Vagina (tissue), 2 donors: ENCODE results near the gene LIMCH1. TPM values are rescaled to one million over a fixed set of nuclear protein-coding genes. Genes with fewer than 3 reads are reported as not detected.

Experiments
- DNase-seq, 2 donors: peaks; one replicate each; pipeline ENCODE4 v3.0.0-alpha.2; 2017; ENCODE audit errors: extremely low spot score in 2 of 2
- H3K27ac ChIP-seq: fragments of 200-600 bp; sonication (generic); one replicate; pipeline ENCODE4 v1.5.1; 2019
- H3K27me3 ChIP-seq: fragments of 200-600 bp; sonication (generic); one replicate; pipeline ENCODE4 v1.5.1; 2019
- H3K36me3 ChIP-seq, 2 donors: fragments of 200-600 bp; sonication (generic); one replicate each; pipeline ENCODE4 v1.5.1; 2017 to 2019
- H3K4me1 ChIP-seq: fragments of 200-600 bp; sonication (generic); one replicate; pipeline ENCODE4 v1.5.1; 2019
- H3K4me3 ChIP-seq, 2 donors: fragments of 200-600 bp; sonication (generic); 1 replicate in 1 of 2; 2 replicates in 1 of 2; pipeline ENCODE4 v1.5.1; 2016 to 2019
- H3K9me3 ChIP-seq: fragments of 200-600 bp; sonication (generic); one replicate; pipeline ENCODE4 v1.5.1; 2019
- POLR2A ChIP-seq, 2 donors: fragments of 450-650 bp; IDR thresholded peaks; one replicate each; pipeline ENCODE4 v1.6.1; 2017; ENCODE audit warnings: antibody characterized with exemption in 2 of 2, mild to moderate bottlenecking in 2 of 2, moderate library complexity in 2 of 2
- POLR2AphosphoS5 ChIP-seq, 2 donors: sonication (generic); formaldehyde crosslinking; IDR thresholded peaks; one replicate each; pipeline ENCODE4 v1.9.0; 2017; ENCODE audit warnings: antibody characterized with exemption in 2 of 2, mild to moderate bottlenecking in 2 of 2, low read depth in 1 of 2; ENCODE audit not compliant: insufficient read depth in 1 of 2
- intact Hi-C: fragments of 100-400 bp; cut with DNase I; formaldehyde crosslinking; loops from one replicate; pipeline ENCODE4 v1.15.1; 2023
- total RNA-seq: library from RNA; depleted of rRNA; stranded (reverse); fragments of >200 nt; gene quantifications from one replicate; pipeline ENCODE4 v1.2.3, GENCODE V29; 2016
- TF ChIP-seq, protein P1 (sequence below), 3 experiments: fragments of 450-650 bp in 2 of 3; fragments of 200-600 bp in 1 of 3; sonication (generic) in 1 of 3; IDR thresholded peaks; one replicate each; pipeline ENCODE4 v1.5.1; 2017 to 2019; ENCODE audit warnings: antibody characterized with exemption in 3 of 3, mild to moderate bottlenecking in 2 of 3, moderate library complexity in 2 of 3

The LIMCH1 gene
- total RNA-seq, 1 donor from 2014 or later = 17.9 TPM

DNA sequence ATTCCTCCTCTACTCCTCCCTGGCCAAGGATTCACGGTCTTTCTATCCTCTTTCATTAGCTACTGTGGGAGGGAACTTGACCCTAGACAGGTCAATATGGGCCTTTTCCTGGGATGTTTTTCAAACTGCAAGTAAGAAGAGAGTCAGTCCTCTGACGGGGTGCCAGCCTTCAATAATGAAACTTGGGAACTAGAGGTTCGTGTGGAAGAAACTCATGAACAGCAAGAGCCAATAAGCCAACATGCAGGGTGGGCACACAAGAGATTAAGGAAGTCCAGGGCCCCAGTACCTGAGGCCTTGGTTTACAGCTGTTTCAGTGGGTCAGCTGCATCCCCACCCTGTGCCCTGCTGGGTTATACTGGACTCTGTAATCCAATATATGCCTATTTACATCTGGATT is 49.3 kb downstream of the LIMCH1 start:
- intact Hi-C loops = no loop called here
- DNase-seq = no peak
- Histone ChIP-seq H3K36me3 (no peaks in the 10 kb centered on the region), H3K4me3 (no peak overlapping the region), H3K4me1 (no peaks in the 10 kb centered on the region), H3K9me3 (no peaks in the 10 kb centered on the region), H3K27me3 (no peaks in the 10 kb centered on the region), H3K27ac (no peak overlapping the region)
- TF ChIP-seq POLR2AphosphoS5 (IDR thresholded peaks at IDR 0.05; ENCODE audit: insufficient read depth in 1 of 2, low read depth in 1 of 2) = no peak
- TF ChIP-seq POLR2A (IDR thresholded peaks at IDR 0.05) = no peak
- TF ChIP-seq, protein P1, sequence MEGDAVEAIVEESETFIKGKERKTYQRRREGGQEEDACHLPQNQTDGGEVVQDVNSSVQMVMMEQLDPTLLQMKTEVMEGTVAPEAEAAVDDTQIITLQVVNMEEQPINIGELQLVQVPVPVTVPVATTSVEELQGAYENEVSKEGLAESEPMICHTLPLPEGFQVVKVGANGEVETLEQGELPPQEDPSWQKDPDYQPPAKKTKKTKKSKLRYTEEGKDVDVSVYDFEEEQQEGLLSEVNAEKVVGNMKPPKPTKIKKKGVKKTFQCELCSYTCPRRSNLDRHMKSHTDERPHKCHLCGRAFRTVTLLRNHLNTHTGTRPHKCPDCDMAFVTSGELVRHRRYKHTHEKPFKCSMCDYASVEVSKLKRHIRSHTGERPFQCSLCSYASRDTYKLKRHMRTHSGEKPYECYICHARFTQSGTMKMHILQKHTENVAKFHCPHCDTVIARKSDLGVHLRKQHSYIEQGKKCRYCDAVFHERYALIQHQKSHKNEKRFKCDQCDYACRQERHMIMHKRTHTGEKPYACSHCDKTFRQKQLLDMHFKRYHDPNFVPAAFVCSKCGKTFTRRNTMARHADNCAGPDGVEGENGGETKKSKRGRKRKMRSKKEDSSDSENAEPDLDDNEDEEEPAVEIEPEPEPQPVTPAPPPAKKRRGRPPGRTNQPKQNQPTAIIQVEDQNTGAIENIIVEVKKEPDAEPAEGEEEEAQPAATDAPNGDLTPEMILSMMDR (IDR thresholded peaks at IDR 0.05) = no peak

DNA sequence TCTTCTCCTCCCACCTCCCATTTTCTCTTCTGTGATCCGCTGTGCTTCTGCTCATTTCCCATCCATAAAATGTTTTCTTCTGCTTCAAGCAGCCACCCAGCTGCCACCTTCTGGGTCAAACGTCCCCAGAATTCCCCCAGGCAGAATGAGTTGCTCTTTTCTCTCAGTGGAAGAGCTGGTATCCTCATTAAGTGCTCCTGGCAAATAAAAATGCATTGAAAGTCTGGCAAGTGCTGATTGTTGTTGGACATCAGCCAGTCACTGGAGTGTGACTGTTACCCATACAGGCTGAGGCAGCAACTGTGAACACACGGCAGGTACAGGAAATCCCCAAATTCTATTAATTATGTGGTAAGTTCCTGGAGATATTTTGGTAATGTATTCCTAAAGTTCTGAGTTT is 52.6 kb downstream of the LIMCH1 start:
- no peak overlapping the region for H3K4me3 ChIP-seq
- intact Hi-C loops = no loop called here
- no peaks in the 10 kb centered on the region for H3K27me3 ChIP-seq
- no peaks in the 10 kb centered on the region for H3K36me3 ChIP-seq
- H3K27ac ChIP-seq = no peak overlapping the region
- no peaks in the 10 kb centered on the region for H3K9me3 ChIP-seq
- H3K4me1 ChIP-seq = peaks cover 9% of the 10 kb centered on the region
- DNase-seq = no peak
- no peak for TF ChIP-seq POLR2AphosphoS5 (IDR thresholded peaks at IDR 0.05; ENCODE audit: insufficient read depth in 1 of 2, low read depth in 1 of 2)
- TF ChIP-seq POLR2A (IDR thresholded peaks at IDR 0.05) = no peak

DNA sequence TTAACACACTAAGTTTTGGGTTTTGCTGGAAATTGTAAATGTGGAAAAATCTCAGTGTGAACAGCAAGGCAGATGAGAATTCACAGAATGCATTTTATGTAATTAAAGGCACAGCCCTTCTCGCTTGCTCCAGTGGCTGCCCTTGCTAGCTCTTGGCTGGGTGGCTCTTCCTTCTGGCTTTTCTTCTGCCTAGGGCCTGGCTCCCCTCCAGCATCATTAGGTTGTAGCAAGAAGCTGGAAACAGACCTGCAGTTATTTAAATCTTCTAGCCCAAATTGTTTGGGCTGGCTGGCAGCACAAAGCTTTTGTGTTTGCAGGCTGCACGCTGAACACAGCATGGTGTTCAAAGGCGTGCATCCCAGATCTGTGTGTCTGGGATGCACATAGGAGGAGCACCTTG is 56.5 kb downstream of the LIMCH1 start:
- peaks cover 9% of the 10 kb centered on the region for H3K4me1 ChIP-seq
- no peaks in the 10 kb centered on the region for H3K36me3 ChIP-seq
- intact Hi-C loops = no loop called here
- no peak for TF ChIP-seq POLR2A (IDR thresholded peaks at IDR 0.05)
- TF ChIP-seq POLR2AphosphoS5 (IDR thresholded peaks at IDR 0.05; ENCODE audit: insufficient read depth in 1 of 2, low read depth in 1 of 2) = no peak
- TF ChIP-seq, protein P1 (IDR thresholded peaks at IDR 0.05) = no peak
- no peak overlapping the region for H3K27ac ChIP-seq
- H3K27me3 ChIP-seq = no peaks in the 10 kb centered on the region
- no peak overlapping the region for H3K4me3 ChIP-seq
- DNase-seq = no peak
- no peaks in the 10 kb centered on the region for H3K9me3 ChIP-seq

DNA sequence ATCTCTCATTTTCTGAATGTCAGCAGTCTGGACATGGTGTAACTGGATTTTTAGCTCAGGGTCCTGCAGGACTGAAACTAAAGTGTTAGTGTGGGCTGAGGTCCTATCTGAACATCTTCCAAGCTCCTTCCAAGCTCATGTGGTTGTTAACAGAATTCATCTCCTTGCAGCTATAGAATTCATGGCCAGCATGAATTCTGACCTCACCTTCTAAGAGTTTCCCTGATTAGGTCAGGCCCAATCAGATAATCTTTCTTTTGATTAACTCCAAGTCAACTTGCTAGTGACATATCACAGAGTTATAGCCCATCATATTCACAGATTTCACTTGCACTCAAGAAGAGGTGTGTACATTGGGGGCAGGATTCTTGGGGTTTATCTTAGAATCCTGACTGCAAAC is 59.5 kb downstream of the LIMCH1 start:
- Histone ChIP-seq H3K9me3 (no peaks in the 10 kb centered on the region), H3K4me3 (no peak overlapping the region), H3K36me3 (no peaks in the 10 kb centered on the region), H3K27ac (no peak overlapping the region), H3K27me3 (no peaks in the 10 kb centered on the region), H3K4me1 (peaks cover 9% of the 10 kb centered on the region)
- intact Hi-C loops = no loop called here
- DNase-seq = no peak
- TF ChIP-seq POLR2A (IDR thresholded peaks at IDR 0.05) (no peak), POLR2AphosphoS5 (IDR thresholded peaks at IDR 0.05; ENCODE audit: insufficient read depth in 1 of 2, low read depth in 1 of 2) (no peak)
- TF ChIP-seq, protein P1 (IDR thresholded peaks at IDR 0.05) = no peak

DNA sequence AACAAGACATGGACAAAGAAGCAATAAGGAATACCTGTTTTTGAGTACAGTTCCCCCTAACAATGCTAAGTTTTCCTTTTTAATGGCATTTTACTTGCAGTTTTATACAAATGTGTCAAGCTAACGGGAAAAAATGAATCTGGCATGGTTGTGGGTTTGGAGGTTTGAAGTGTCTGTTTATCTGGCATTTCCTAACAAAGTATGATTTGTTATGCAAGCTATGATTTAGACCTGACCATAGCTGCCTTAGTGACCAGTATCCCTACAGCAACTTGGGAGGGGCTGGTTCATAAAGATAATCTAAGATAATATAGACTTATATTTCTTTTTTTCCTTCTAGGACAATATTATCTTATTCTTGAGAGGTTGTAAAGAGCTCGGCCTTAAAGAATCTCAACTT is 60.6 kb downstream of the LIMCH1 start:
- Histone ChIP-seq H3K27me3 (no peaks in the 10 kb centered on the region), H3K36me3 (no peaks in the 10 kb centered on the region), H3K27ac (no peak overlapping the region), H3K4me3 (no peak overlapping the region), H3K9me3 (no peaks in the 10 kb centered on the region), H3K4me1 (peaks cover 9% of the 10 kb centered on the region)
- TF ChIP-seq POLR2A (IDR thresholded peaks at IDR 0.05) (no peak), POLR2AphosphoS5 (IDR thresholded peaks at IDR 0.05; ENCODE audit: insufficient read depth in 1 of 2, low read depth in 1 of 2) (no peak)
- TF ChIP-seq, protein P1 (IDR thresholded peaks at IDR 0.05) = no peak
- no peak for DNase-seq
- intact Hi-C loops = no loop called here
